A549 (cell line): Measurements from ENCODE around the gene CMKLR1.

Experiments
- HDAC2 ChIP-seq: fragments of 200-600 bp; sonication (generic); IDR thresholded peaks from 2 replicates; pipeline ENCODE4 v1.6.1; 2016
- MYC ChIP-seq: IDR thresholded peaks from 2 replicates; pipeline ENCODE4 v1.6.1; 2012; ENCODE audit warnings: mild to moderate bottlenecking, inconsistent platforms, low read length, improper control_type of control experiment, borderline replicate concordance
- POLR2A ChIP-seq: IDR thresholded peaks from 2 replicates; pipeline ENCODE4 v1.6.1; 2012; ENCODE audit warnings: mild to moderate bottlenecking, low read length
- REST ChIP-seq: fragments of 200-600 bp; sonication (generic); IDR thresholded peaks from 2 replicates; pipeline ENCODE4 v1.6.1; 2016; ENCODE audit warnings: antibody characterized with exemption, mild to moderate bottlenecking, moderate library complexity

GRCh38 chr12:108311605-108312004 is 27.5 kb downstream of the CMKLR1 start:
- TF ChIP-seq HDAC2 (no peak), MYC (no peak), POLR2A (no peak), REST (no peak)
